ENCODE results near the gene CD209.
"Not testable (repeated sequence)": the region's sequence is repeated elsewhere in the genome, so short reads cannot be mapped to it uniquely, and the experiment has no call there.

Gene CD209

GRCh38 chr19:7756258-7756657 is 8.9 kb upstream of the CD209 start:
- DNase-seq (ENCODE audit: extremely low read depth, low read depth) = no peak

GRCh38 chr19:7751157-7751783 is 3.9 kb upstream of the CD209 start:
- no peak for DNase-seq (ENCODE audit: extremely low read depth, low read depth)
- TF ChIP-seq CTCF (IDR thresholded peaks at IDR 0.05; ENCODE audit: low read depth, low read length) = no peak

More at GRCh38 chr19:7756258-7756657, 8.9 kb upstream of the CD209 start:
- TF ChIP-seq CTCF (IDR thresholded peaks at IDR 0.05; ENCODE audit: low read depth, low read length) = no peak

GRCh38 chr19:7748756-7749155 is 1.4 kb upstream of the CD209 start:
- TF ChIP-seq CTCF (IDR thresholded peaks at IDR 0.05; ENCODE audit: low read depth, low read length) = no peak
- DNase-seq (ENCODE audit: extremely low read depth, low read depth) = no peak

GRCh38 chr19:7748171-7748570 is 837 bp upstream of the CD209 start:
- DNase-seq (ENCODE audit: extremely low read depth, low read depth) = no peak
- no peak for TF ChIP-seq CTCF (IDR thresholded peaks at IDR 0.05; ENCODE audit: low read depth, low read length)

- DNase-seq (ENCODE audit: extremely low read depth, low read depth) = not testable (repeated sequence)
Observed at GRCh38 chr19:7746306-7746705, 1.0 kb downstream of the CD209 start.

GRCh38 chr19:7744871-7745650 is 2.3 kb downstream of the CD209 start:
- TF ChIP-seq CTCF (IDR thresholded peaks at IDR 0.05; ENCODE audit: low read depth, low read length) = no peak
- DNase-seq (ENCODE audit: extremely low read depth, low read depth) = no peak

GRCh38 chr19:7744199-7744786 is 3.0 kb downstream of the CD209 start:
- DNase-seq (ENCODE audit: extremely low read depth, low read depth) = no peak
- no peak for TF ChIP-seq CTCF (IDR thresholded peaks at IDR 0.05; ENCODE audit: low read depth, low read length)
